K562 (cell line): ENCODE data around the gene SAPCD1. TPM values are rescaled to one million over a fixed set of nuclear protein-coding genes. Genes with fewer than 3 reads are reported as not detected.

Source experiments
- EHMT2 ChIP-seq: fragments of 450-650 bp; IDR thresholded peaks from 2 replicates; pipeline ENCODE4 v1.6.1; 2018; ENCODE audit warnings: antibody characterized with exemption
- HNRNPUL1 ChIP-seq: fragments of 200-400 bp; formaldehyde crosslinking; IDR thresholded peaks from 2 replicates; pipeline ENCODE4 v1.6.1; 2017; ENCODE audit warnings: low read length
- POLR3G ChIP-seq: IDR thresholded peaks from 2 replicates; pipeline ENCODE4 v1.6.1; 2011; ENCODE audit not compliant: insufficient read length, insufficient replicate concordance; ENCODE audit errors: extremely low read depth
- RBM17 ChIP-seq: fragments of 200-400 bp; formaldehyde crosslinking; IDR thresholded peaks from 2 replicates; pipeline ENCODE4 v1.6.1; 2017; ENCODE audit warnings: low read depth, mild to moderate bottlenecking, low read length, borderline replicate concordance
- TAL1 ChIP-seq: fragments of 450-650 bp; IDR thresholded peaks from 2 replicates; pipeline ENCODE4 v1.6.1; 2016; ENCODE audit warnings: mild to moderate bottlenecking
- TGIF2 ChIP-seq: sonication (generic); formaldehyde crosslinking; IDR thresholded peaks from 2 replicates; pipeline ENCODE4 v1.8.1; 2022; ENCODE audit warnings: mild to moderate bottlenecking, missing genetic modification reagents, moderate library complexity
- ZNF445 ChIP-seq: fragments of 250-450 bp; sonication (Bioruptor Pico); IDR thresholded peaks from 2 replicates; pipeline ENCODE4 v1.4.0; 2020; ENCODE audit warnings: low read depth, mild to moderate bottlenecking, moderate library complexity
- ZNF551 ChIP-seq: fragments of 250-450 bp; sonication (Bioruptor Pico); IDR thresholded peaks from 2 replicates; pipeline ENCODE4 v1.5.0; 2021; ENCODE audit warnings: mild to moderate bottlenecking, moderate library complexity
- ZNF644 ChIP-seq: fragments of 200-800 bp; sonication (Bioruptor generic); IDR thresholded peaks from 2 replicates; pipeline ENCODE4 v1.6.1; 2016; ENCODE audit warnings: low read depth, missing genetic modification characterization, missing compliant biosample characterization
- polyA plus RNA-seq, 8 experiments: library from polyadenylated mRNA; depleted of rRNA in 4 of 8; stranded (reverse) in 5 of 8; unstranded in 3 of 8; fragments of >200 nt; fragmentation: Nextera tagmentation in 2 of 8; fragmentation: Illumina TruSeq in 1 of 8; extraction: Ambion mirVana in 2 of 8; extraction: Trizol in 1 of 8; gene quantifications; 2 replicates each; pipeline versions ENCODE4 v1.2.1 to v1.2.3, GENCODE V29; 2011 to 2014; ENCODE audit warnings: inconsistent platforms in 1 of 8, missing spikeins in 1 of 8
- total RNA-seq, 7 experiments: library from RNA; depleted of rRNA in 6 of 7; stranded (reverse); fragments of >200 nt in 6 of 7; fragmentation: Illumina TruSeq in 2 of 7; extraction: Trizol in 2 of 7; gene quantifications; 2 replicates each; pipeline versions ENCODE4 v1.2.1 to v1.2.3, GENCODE V29; 2011 to 2021; ENCODE audit warnings: low replicate concordance in 1 of 7
- TF ChIP-seq, protein P1 (sequence below): fragments of 450-650 bp; IDR thresholded peaks from 2 replicates; pipeline ENCODE4 v1.6.1; 2018; ENCODE audit not compliant: partially characterized antibody
- TF ChIP-seq, protein P2 (sequence below): sonication (generic); formaldehyde crosslinking; IDR thresholded peaks from 2 replicates; pipeline ENCODE4 v1.8.1; 2022; ENCODE audit warnings: missing genetic modification reagents
- TF ChIP-seq, protein P3 (sequence below), 2 experiments: fragments of 450-650 bp; IDR thresholded peaks; 2 replicates each; pipeline ENCODE4 v1.6.1; 2016; ENCODE audit warnings: mild to moderate bottlenecking in 2 of 2, borderline replicate concordance in 1 of 2, low read depth in 1 of 2, moderate library complexity in 1 of 2

The SAPCD1 gene
- total and polyA plus RNA-seq, 9 of the 15 experiments (the other 6 are each of a cell fraction or from before 2014, with no cell fraction given), result 2.6 to 30.2 (median 7.4) TPM

- TF ChIP-seq RBM17 (no peak), TAL1 (no peak), ZNF551 (CRISPR knock-in tag) (no peak), EHMT2 (no peak), POLR3G (no peak), ZNF644 (tag) (no peak), HNRNPUL1 (peak; percentile 59; the same call in 1 of the 2 replicates), TGIF2 (CRISPR knock-in tag) (no peak), ZNF445 (no peak)
- TF ChIP-seq, protein P1, sequence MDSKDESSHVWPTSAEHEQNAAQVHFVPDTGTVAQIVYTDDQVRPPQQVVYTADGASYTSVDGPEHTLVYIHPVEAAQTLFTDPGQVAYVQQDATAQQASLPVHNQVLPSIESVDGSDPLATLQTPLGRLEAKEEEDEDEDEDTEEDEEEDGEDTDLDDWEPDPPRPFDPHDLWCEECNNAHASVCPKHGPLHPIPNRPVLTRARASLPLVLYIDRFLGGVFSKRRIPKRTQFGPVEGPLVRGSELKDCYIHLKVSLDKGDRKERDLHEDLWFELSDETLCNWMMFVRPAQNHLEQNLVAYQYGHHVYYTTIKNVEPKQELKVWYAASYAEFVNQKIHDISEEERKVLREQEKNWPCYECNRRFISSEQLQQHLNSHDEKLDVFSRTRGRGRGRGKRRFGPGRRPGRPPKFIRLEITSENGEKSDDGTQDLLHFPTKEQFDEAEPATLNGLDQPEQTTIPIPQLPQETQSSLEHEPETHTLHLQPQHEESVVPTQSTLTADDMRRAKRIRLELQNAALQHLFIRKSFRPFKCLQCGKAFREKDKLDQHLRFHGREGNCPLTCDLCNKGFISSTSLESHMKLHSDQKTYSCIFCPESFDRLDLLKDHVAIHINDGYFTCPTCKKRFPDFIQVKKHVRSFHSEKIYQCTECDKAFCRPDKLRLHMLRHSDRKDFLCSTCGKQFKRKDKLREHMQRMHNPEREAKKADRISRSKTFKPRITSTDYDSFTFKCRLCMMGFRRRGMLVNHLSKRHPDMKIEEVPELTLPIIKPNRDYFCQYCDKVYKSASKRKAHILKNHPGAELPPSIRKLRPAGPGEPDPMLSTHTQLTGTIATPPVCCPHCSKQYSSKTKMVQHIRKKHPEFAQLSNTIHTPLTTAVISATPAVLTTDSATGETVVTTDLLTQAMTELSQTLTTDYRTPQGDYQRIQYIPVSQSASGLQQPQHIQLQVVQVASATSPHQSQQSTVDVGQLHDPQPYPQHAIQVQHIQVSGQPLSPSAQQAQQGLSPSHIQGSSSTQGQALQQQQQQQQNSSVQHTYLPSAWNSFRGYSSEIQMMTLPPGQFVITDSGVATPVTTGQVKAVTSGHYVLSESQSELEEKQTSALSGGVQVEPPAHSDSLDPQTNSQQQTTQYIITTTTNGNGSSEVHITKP, result no peak
- TF ChIP-seq, protein P2, sequence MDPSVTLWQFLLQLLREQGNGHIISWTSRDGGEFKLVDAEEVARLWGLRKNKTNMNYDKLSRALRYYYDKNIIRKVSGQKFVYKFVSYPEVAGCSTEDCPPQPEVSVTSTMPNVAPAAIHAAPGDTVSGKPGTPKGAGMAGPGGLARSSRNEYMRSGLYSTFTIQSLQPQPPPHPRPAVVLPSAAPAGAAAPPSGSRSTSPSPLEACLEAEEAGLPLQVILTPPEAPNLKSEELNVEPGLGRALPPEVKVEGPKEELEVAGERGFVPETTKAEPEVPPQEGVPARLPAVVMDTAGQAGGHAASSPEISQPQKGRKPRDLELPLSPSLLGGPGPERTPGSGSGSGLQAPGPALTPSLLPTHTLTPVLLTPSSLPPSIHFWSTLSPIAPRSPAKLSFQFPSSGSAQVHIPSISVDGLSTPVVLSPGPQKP, result no peak
- TF ChIP-seq, protein P3, sequence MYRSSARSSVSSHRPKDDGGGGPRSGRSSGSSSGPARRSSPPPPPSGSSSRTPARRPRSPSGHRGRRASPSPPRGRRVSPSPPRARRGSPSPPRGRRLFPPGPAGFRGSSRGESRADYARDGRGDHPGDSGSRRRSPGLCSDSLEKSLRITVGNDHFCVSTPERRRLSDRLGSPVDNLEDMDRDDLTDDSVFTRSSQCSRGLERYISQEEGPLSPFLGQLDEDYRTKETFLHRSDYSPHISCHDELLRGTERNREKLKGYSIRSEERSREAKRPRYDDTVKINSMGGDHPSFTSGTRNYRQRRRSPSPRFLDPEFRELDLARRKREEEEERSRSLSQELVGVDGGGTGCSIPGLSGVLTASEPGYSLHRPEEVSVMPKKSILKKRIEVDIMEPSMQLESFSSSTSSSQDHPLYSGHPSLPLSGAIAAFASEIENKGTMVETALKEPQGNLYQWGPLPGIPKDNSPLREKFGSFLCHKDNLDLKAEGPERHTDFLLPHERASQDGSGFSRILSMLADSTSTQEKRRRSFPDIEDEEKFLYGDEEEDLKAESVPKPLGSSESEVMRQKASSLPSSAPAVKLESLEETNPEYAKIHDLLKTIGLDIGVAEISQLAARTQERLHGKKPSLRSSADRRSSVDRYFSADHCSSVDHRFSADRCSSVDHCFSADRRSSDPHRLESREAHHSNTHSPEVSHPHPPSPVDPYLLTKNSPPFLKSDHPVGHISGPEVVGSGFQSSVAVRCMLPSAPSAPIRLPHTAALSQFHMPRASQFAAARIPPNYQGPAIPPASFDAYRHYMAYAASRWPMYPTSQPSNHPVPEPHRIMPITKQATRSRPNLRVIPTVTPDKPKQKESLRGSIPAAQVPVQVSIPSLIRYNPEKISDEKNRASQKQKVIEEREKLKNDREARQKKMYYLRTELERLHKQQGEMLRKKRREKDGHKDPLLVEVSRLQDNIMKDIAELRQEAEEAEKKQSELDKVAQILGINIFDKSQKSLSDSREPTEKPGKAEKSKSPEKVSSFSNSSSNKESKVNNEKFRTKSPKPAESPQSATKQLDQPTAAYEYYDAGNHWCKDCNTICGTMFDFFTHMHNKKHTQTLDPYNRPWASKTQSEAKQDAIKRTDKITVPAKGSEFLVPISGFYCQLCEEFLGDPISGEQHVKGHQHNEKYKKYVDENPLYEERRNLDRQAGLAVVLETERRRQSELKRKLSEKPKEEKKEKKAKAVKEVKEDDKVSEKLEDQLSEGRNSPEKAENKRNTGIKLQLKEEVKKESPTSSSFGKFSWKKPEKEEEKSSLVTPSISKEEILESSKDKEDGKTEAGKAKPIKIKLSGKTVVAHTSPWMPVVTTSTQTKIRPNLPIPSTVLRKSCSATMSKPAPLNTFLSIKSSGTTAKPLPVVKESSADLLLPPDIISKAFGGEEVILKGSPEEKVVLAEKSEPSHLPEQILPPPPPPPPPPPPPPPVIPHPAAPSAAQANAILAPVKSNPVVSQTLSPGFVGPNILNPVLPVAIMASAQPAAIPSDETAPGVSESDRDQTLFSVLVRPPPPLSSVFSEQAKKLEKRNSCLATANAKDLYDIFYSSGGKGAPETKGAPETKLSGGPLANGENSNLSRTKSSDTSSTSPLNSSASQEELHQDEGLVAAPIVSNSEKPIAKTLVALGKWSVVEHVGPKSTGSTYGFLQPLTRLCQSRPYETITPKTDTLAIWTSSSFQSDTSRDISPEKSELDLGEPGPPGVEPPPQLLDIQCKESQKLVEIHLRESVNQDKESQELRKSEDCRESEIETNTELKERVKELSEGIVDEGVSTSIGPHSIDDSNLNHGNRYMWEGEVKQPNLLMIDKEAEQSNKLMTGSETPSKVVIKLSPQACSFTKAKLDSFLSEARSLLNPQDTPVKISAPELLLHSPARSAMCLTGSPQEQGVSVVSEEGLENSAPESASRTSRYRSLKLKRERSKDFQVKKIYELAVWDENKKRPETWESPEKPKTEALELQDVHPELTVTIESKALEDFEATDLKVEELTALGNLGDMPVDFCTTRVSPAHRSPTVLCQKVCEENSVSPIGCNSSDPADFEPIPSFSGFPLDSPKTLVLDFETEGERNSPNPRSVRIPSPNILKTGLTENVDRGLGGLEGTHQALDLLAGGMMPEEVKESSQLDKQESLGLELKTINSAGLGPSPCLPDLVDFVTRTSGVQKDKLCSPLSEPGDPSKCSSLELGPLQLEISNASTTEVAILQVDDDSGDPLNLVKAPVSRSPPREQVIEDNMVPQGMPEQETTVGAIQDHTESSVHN (IDR thresholded peaks at IDR 0.05; ENCODE audit: borderline replicate concordance in 1 of 2, low read depth in 1 of 2), result 0 out of 4 replicates have a peak, but pooled peaks of 1 of the 2 experiments have one; percentile 8
Observed at GRCh38 chr6:31727034-31727716, 35.3 kb upstream of the SAPCD1 start (continued).
